B cell (primary cell): ENCODE measurements around the gene FOXN4. TPM values are rescaled to one million over a fixed set of nuclear protein-coding genes. Genes with fewer than 3 reads are reported as not detected.

ENCODE experiments used
- ATAC-seq: fragments of 200-7000 bp; cut with Tn5 transposase; one replicate; pipeline ENCODE4 v1.10.0; 2021; ENCODE audit warnings: low read depth, mild to moderate bottlenecking, moderate number of reproducible peaks, moderate library complexity
- CTCF ChIA-PET: fragments of 350-600 bp; sonication (Branson Sonifier 250); formaldehyde crosslinking; loops from one replicate; lab custom pipeline; 2021; ENCODE audit warnings: antibody characterized with exemption, inconsistent platforms; lab: Charles Lee
- POLR2A ChIA-PET: fragments of 350-600 bp; sonication (Branson Sonifier 250); formaldehyde crosslinking; loops from one replicate; lab custom pipeline; 2021; ENCODE audit warnings: antibody characterized with exemption; lab: Charles Lee
- DNase-seq: peaks from one replicate; pipeline ENCODE4 v3.0.0; 2013
- H2AFZ ChIP-seq: 2 replicates; pipeline ENCODE4 v1.6.1; 2012; ENCODE audit warnings: mild to moderate bottlenecking, low read depth, low read length; ENCODE audit not compliant: insufficient read depth, poor library complexity, severe bottlenecking
- H3K27ac ChIP-seq, 2 donors: 1 replicate in 1 of 2; 2 replicates in 1 of 2; pipeline ENCODE4 v1.5.1; 2012 to 2013; ENCODE audit warnings: low read length in 2 of 2, mild to moderate bottlenecking in 2 of 2, moderate library complexity in 1 of 2
- H3K27me3 ChIP-seq, 4 experiments: fragments of 200-600 bp in 1 of 4; sonication (generic) in 1 of 4; replicated peaks in 1 of 4; 1 replicate in 2 of 4; 2 replicates in 2 of 4; pipeline versions ENCODE4 v1.6.1 to v1.7.0; 2013 to 2016; ENCODE audit warnings: low read length in 3 of 4, mild to moderate bottlenecking in 2 of 4, mixed read lengths in 1 of 4, moderate library complexity in 1 of 4; ENCODE audit not compliant: insufficient read depth in 4 of 4, control insufficient read depth in 3 of 4; ENCODE audit errors: control extremely low read depth in 1 of 4
- H3K36me3 ChIP-seq, 2 experiments: replicated peaks in 1 of 2; 1 replicate in 1 of 2; 2 replicates in 1 of 2; pipeline versions ENCODE4 v1.6.1 to v1.7.1; 2013; ENCODE audit warnings: low read length in 1 of 2; ENCODE audit not compliant: insufficient read depth in 2 of 2, control insufficient read depth in 1 of 2; ENCODE audit errors: control extremely low read depth in 1 of 2, extremely low read depth in 1 of 2
- H3K4me1 ChIP-seq, 2 donors: fragments of 200-600 bp in 1 of 2; sonication (generic) in 1 of 2; 1 replicate in 1 of 2; 2 replicates in 1 of 2; pipeline versions ENCODE4 v1.5.1 to v1.6.1; 2013 to 2017; ENCODE audit warnings: low read length in 2 of 2; ENCODE audit not compliant: control insufficient read depth in 2 of 2, insufficient read depth in 2 of 2
- H3K4me2 ChIP-seq: replicated peaks from 2 replicates; pipeline ENCODE3; 2012; ENCODE audit warnings: mild to moderate bottlenecking, low read depth, low read length; ENCODE audit not compliant: poor library complexity, severe bottlenecking
- H3K4me3 ChIP-seq, 5 experiments: fragments of 200-600 bp in 1 of 5; sonication (generic) in 1 of 5; 1 replicate in 3 of 5; 2 replicates in 2 of 5; pipeline versions ENCODE4 v1.5.1 to v1.7.0; 2011 to 2016; ENCODE audit warnings: low read length in 4 of 5, mild to moderate bottlenecking in 4 of 5, low read depth in 2 of 5, control low read depth in 1 of 5, moderate library complexity in 1 of 5; ENCODE audit not compliant: insufficient read depth in 1 of 5; ENCODE audit errors: control extremely low read depth in 1 of 5, extremely low read depth in 1 of 5
- H3K79me2 ChIP-seq: fragments of 200-600 bp; sonication (generic); one replicate; pipeline ENCODE4 v1.6.0; 2016; ENCODE audit warnings: low read length; ENCODE audit not compliant: control insufficient read depth, insufficient read depth
- H3K9ac ChIP-seq: fragments of 200-600 bp; sonication (generic); 2 replicates; pipeline ENCODE4 v1.6.1; 2017; ENCODE audit warnings: mild to moderate bottlenecking, low read length, moderate library complexity
- H3K9me3 ChIP-seq, 3 donors: one replicate each; pipeline versions ENCODE4 v1.6.1 to v1.7.1; 2013; ENCODE audit warnings: low read length in 2 of 3; ENCODE audit not compliant: control insufficient read depth in 2 of 3, insufficient read depth in 1 of 3; ENCODE audit errors: control extremely low read depth in 1 of 3
- H4K20me1 ChIP-seq: 2 replicates; pipeline ENCODE4 v1.6.0; 2012; ENCODE audit warnings: mild to moderate bottlenecking, low read length; ENCODE audit not compliant: insufficient read depth, control insufficient read depth, poor library complexity, severe bottlenecking
- H3K27ac Mint-ChIP-seq: one replicate; pipeline ENCODE4 v1.8.0; 2021; ENCODE audit warnings: mixed read lengths
- H3K27me3 Mint-ChIP-seq: one replicate; pipeline ENCODE4 v1.8.0; 2021; ENCODE audit warnings: mixed read lengths
- H3K4me1 Mint-ChIP-seq: one replicate; pipeline ENCODE4 v1.8.0; 2021; ENCODE audit warnings: mixed read lengths
- H3K4me3 Mint-ChIP-seq: one replicate; pipeline ENCODE4 v1.8.0; 2021; ENCODE audit warnings: mixed read lengths
- H3K9me3 Mint-ChIP-seq: one replicate; pipeline ENCODE4 v1.8.0; 2022; ENCODE audit warnings: mixed read lengths; ENCODE audit not compliant: insufficient read depth
- CTCF ChIP-seq: fragments of 200-600 bp; IDR thresholded peaks from one replicate; pipeline ENCODE4 v1.8.0; 2022; ENCODE audit warnings: antibody characterized with exemption, mild to moderate bottlenecking
- EZH2 ChIP-seq: IDR thresholded peaks from 2 replicates; pipeline ENCODE4 v1.6.1; 2012; ENCODE audit warnings: borderline replicate concordance, low read depth, mild to moderate bottlenecking, moderate library complexity, low read length; ENCODE audit not compliant: insufficient read depth, poor library complexity, severe bottlenecking
- WGBS: methylation state at CpG from one replicate; pipeline ENCODE4 v1.1.5; 2013; ENCODE audit warnings: missing lambda C conversion rate; ENCODE audit not compliant: insufficient coverage; 5-methylcytosine and 5-hydroxymethylcytosine counted together
- intact Hi-C: fragments of 100-400 bp; cut with micrococcal nuclease; formaldehyde crosslinking; loops from one replicate; pipeline ENCODE4 v1.10.0; 2022
- polyA plus RNA-seq: library from polyadenylated mRNA; depleted of rRNA; stranded (reverse); fragments of >200 nt; gene quantifications from 2 replicates; pipeline ENCODE4 v1.2.3, GENCODE V29; 2012
- total RNA-seq, 2 donors: library from RNA; stranded (reverse); fragments of 120-200 nt in 1 of 2; gene quantifications; 1 replicate in 1 of 2; 2 replicates in 1 of 2; pipeline versions ENCODE4 v1.2.3 to v1.2.4, GENCODE V29; 2013 to 2022

FOXN4 gene
- total and polyA plus RNA-seq, 2 donors (not counting 1 experiment from before 2014, with no cell fraction given): not detected

DNA sequence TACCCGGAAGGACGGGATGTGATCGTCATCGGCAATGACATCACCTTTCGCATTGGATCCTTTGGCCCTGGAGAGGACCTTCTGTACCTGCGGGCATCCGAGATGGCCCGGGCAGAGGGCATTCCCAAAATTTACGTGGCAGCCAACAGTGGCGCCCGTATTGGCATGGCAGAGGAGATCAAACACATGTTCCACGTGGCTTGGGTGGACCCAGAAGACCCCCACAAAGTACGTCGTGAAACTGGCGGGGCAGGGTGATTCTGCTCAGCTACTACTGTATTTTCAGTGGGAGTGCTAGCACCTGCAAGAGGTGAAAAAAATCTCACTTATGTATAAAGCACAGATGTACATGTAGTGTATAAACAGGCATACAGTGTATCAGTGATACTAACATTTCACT, 62.9 kb downstream of the FOXN4 start:
- H3K27me3 Mint-ChIP-seq: no peaks in the 10 kb centered on the region
- no peak overlapping the region for H2AFZ ChIP-seq
- H3K9ac ChIP-seq: no peak overlapping the region
- no peaks in the 10 kb centered on the region for H3K9me3 Mint-ChIP-seq
- no peaks in the 10 kb centered on the region for H3K27me3 ChIP-seq
- H3K4me3 Mint-ChIP-seq: no peak overlapping the region
- no peaks in the 10 kb centered on the region for H3K4me1 ChIP-seq
- no peaks in the 10 kb centered on the region for H3K4me1 Mint-ChIP-seq
- H3K27ac Mint-ChIP-seq: no peak overlapping the region
- DNase-seq (no peak), ATAC-seq (no peak)
- ChIA-PET CTCF (no interaction called here), POLR2A (no interaction called here)
- peaks cover 0 to 7% of the 10 kb centered on the region in 2 experiments for H3K36me3 ChIP-seq
- H3K79me2 ChIP-seq: no peaks in the 10 kb centered on the region
- intact Hi-C loops: no loop called here
- WGBS: 99% methylated on average over 15 of the region's 15 CpGs
- H3K4me3 ChIP-seq: no peak overlapping the region
- no peak for TF ChIP-seq CTCF
- no peak for TF ChIP-seq EZH2
- no peaks in the 10 kb centered on the region for H3K9me3 ChIP-seq
- no peak overlapping the region for H3K27ac ChIP-seq
- H3K4me2 ChIP-seq: no peak overlapping the region
- no peaks in the 10 kb centered on the region for H4K20me1 ChIP-seq

GRCh38 chr12:109244073-109244472, 65.0 kb downstream of the FOXN4 start:
- DNase-seq (no peak), ATAC-seq (no peak)
- POLR2A ChIA-PET: no interaction called here
- Histone ChIP-seq H2AFZ (no peak overlapping the region), H3K79me2 (no peaks in the 10 kb centered on the region), H4K20me1 (no peaks in the 10 kb centered on the region), H3K4me2 (no peak overlapping the region), H3K27ac (no peak overlapping the region), H3K27me3 (no peaks in the 10 kb centered on the region), H3K4me3 (no peak overlapping the region), H3K9me3 (no peaks in the 10 kb centered on the region), H3K4me1 (no peaks in the 10 kb centered on the region), H3K9ac (no peak overlapping the region), H3K36me3 (peaks cover 0 to 7% of the 10 kb centered on the region in 2 experiments)
- no peak overlapping the region for H3K27ac Mint-ChIP-seq
- intact Hi-C loops: no loop called here
- H3K4me3 Mint-ChIP-seq: no peak overlapping the region
- CTCF ChIA-PET: no interaction called here
- 80% methylated on average over 1 of the region's 5 CpGs for WGBS
- no peak for TF ChIP-seq EZH2
- TF ChIP-seq CTCF: no peak
- H3K9me3 Mint-ChIP-seq: no peaks in the 10 kb centered on the region
- no peaks in the 10 kb centered on the region for H3K27me3 Mint-ChIP-seq
- H3K4me1 Mint-ChIP-seq: no peaks in the 10 kb centered on the region
